DND-41 (cell line): ENCODE data around the gene AGXT.

Source experiments
- ATAC-seq: fragments of 200-7000 bp; cut with Tn5 transposase; 3 replicates; pipeline ENCODE4 v1.9.1; 2021; ENCODE audit warnings: low read depth; ENCODE audit not compliant: insufficient read depth
- DNase-seq: peaks from one replicate; pipeline ENCODE4 v3.0.0-alpha.2; 2020
- H2AFZ ChIP-seq: 2 replicates; pipeline ENCODE4 v1.6.0; 2012; ENCODE audit warnings: low read depth, low read length
- H3K27ac ChIP-seq: 2 replicates; pipeline ENCODE4 v1.5.1; 2012; ENCODE audit warnings: low read length, inconsistent platforms
- H3K27me3 ChIP-seq: fragments of 200-600 bp; sonication (generic); 2 replicates; pipeline ENCODE4 v1.6.0; 2012; ENCODE audit warnings: low read length, mild to moderate bottlenecking, inconsistent platforms; ENCODE audit not compliant: insufficient read depth, poor library complexity
- H3K36me3 ChIP-seq: 2 replicates; pipeline ENCODE4 v1.5.1; 2012; ENCODE audit warnings: low read length, inconsistent platforms; ENCODE audit not compliant: insufficient read depth
- H3K4me1 ChIP-seq: 2 replicates; pipeline ENCODE4 v1.5.1; 2012; ENCODE audit warnings: mild to moderate bottlenecking, low read length; ENCODE audit not compliant: insufficient read depth
- H3K4me2 ChIP-seq: 2 replicates; pipeline ENCODE4 v1.6.0; 2012; ENCODE audit warnings: mild to moderate bottlenecking, moderate library complexity, low read length, inconsistent platforms; ENCODE audit not compliant: insufficient read depth
- H3K4me3 ChIP-seq, 2 experiments: fragments of 200-600 bp in 1 of 2; shearing (Covaris generic) in 1 of 2; 2 replicates each; pipeline ENCODE4 v1.5.1; 2012 to 2016; ENCODE audit warnings: inconsistent platforms in 2 of 2, low read length in 2 of 2, mild to moderate bottlenecking in 2 of 2, low read depth in 1 of 2, moderate library complexity in 1 of 2
- H3K79me2 ChIP-seq: 2 replicates; pipeline ENCODE4 v1.6.0; 2012; ENCODE audit warnings: low read length, inconsistent platforms; ENCODE audit not compliant: insufficient read depth
- H3K9ac ChIP-seq: 2 replicates; pipeline ENCODE4 v1.6.0; 2012; ENCODE audit warnings: low read depth, mild to moderate bottlenecking, inconsistent platforms, low read length, moderate library complexity
- H3K9me3 ChIP-seq: 2 replicates; pipeline ENCODE4 v1.5.1; 2012; ENCODE audit warnings: low read length, moderate library complexity, mild to moderate bottlenecking, inconsistent platforms; ENCODE audit not compliant: insufficient read depth, severe bottlenecking
- H4K20me1 ChIP-seq: 2 replicates; pipeline ENCODE4 v1.6.0; 2012; ENCODE audit warnings: low read length; ENCODE audit not compliant: insufficient read depth
- EZH2 ChIP-seq: IDR thresholded peaks from 3 replicates; pipeline ENCODE4 v1.6.1; 2012; ENCODE audit warnings: borderline replicate concordance, low read depth, mild to moderate bottlenecking, moderate library complexity, low read length, inconsistent platforms; ENCODE audit not compliant: severe bottlenecking
- TF ChIP-seq, protein P1 (sequence below): IDR thresholded peaks from 2 replicates; pipeline ENCODE4 v1.5.1; 2012; ENCODE audit warnings: borderline replicate concordance, low read length, moderate library complexity, mild to moderate bottlenecking; ENCODE audit not compliant: poor library complexity, severe bottlenecking; ENCODE audit errors: extremely low read depth

AGXT gene

GRCh38 chr2:240917009-240917683 lies 48.5 kb downstream of the AGXT start:
- Histone ChIP-seq H3K79me2 (no peaks in the 10 kb centered on the region), H3K27me3 (peaks cover under 1% of the 10 kb centered on the region), H3K4me2 (no peak overlapping the region), H3K9ac (no peak overlapping the region), H3K36me3 (no peaks in the 10 kb centered on the region), H3K4me1 (no peaks in the 10 kb centered on the region), H2AFZ (no peak overlapping the region), H3K4me3 (no peak overlapping the region), H3K27ac (no peak overlapping the region), H4K20me1 (no peaks in the 10 kb centered on the region; the same call in 1 of the 2 replicates), H3K9me3 (no peaks in the 10 kb centered on the region)
- no peak for DNase-seq
- TF ChIP-seq, protein P1, sequence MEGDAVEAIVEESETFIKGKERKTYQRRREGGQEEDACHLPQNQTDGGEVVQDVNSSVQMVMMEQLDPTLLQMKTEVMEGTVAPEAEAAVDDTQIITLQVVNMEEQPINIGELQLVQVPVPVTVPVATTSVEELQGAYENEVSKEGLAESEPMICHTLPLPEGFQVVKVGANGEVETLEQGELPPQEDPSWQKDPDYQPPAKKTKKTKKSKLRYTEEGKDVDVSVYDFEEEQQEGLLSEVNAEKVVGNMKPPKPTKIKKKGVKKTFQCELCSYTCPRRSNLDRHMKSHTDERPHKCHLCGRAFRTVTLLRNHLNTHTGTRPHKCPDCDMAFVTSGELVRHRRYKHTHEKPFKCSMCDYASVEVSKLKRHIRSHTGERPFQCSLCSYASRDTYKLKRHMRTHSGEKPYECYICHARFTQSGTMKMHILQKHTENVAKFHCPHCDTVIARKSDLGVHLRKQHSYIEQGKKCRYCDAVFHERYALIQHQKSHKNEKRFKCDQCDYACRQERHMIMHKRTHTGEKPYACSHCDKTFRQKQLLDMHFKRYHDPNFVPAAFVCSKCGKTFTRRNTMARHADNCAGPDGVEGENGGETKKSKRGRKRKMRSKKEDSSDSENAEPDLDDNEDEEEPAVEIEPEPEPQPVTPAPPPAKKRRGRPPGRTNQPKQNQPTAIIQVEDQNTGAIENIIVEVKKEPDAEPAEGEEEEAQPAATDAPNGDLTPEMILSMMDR: no peak
- TF ChIP-seq EZH2: no peak
- ATAC-seq: no peak

DNA sequence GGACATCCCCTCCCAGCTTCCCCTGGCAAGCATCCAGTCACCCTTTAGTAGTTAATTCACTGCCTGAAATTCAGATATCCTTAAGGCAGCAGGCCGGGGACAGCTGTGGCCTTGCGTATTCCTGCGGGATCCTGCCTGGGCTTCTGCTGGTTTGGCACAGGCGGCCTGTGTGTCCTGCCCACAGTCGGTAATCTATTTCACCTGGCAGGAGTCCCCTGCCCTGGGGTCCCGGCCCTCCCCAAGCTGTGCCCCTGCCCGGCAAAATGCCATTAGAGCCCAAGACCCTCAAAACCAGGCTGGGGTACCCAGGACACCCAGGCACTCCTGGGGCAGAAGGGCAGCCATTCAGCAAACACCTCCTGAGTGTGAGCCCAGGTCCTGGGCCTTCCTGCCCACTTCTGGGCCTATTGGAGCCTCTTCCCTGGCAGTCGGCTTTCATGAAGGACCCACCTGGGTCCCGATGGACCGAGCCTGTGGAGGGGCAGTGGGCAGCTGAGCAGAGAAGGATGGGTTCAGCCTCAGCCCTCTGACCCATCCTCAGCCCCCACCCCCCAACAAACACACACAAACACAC lies 49.1 kb downstream of the AGXT start:
- Histone ChIP-seq H3K79me2 (no peaks in the 10 kb centered on the region), H3K36me3 (no peaks in the 10 kb centered on the region), H3K9ac (no peak overlapping the region), H3K4me1 (no peaks in the 10 kb centered on the region), H3K4me3 (no peak overlapping the region), H3K4me2 (no peak overlapping the region), H3K27ac (no peak overlapping the region), H3K9me3 (no peaks in the 10 kb centered on the region), H3K27me3 (no peaks in the 10 kb centered on the region), H4K20me1 (no peaks in the 10 kb centered on the region; the same call in 1 of the 2 replicates), H2AFZ (no peak overlapping the region)
- ATAC-seq (no peak), DNase-seq (no peak)
- no peak for TF ChIP-seq EZH2
- TF ChIP-seq, protein P1: no peak

- Histone ChIP-seq H3K9me3 (no peaks in the 10 kb centered on the region), H3K9ac (no peak overlapping the region), H3K4me2 (no peak overlapping the region), H3K27me3 (no peaks in the 10 kb centered on the region), H3K27ac (no peak overlapping the region), H4K20me1 (no peaks in the 10 kb centered on the region; the same call in 1 of the 2 replicates), H3K4me1 (no peaks in the 10 kb centered on the region), H2AFZ (no peak overlapping the region), H3K79me2 (no peaks in the 10 kb centered on the region), H3K36me3 (no peaks in the 10 kb centered on the region), H3K4me3 (no peak overlapping the region)
- DNase-seq (no peak), ATAC-seq (no peak)
- no peak for TF ChIP-seq EZH2
- TF ChIP-seq, protein P1: no peak
Measured at GRCh38 chr2:240918258-240919091, 49.9 kb downstream of the AGXT start.
